Panc1 (cell line): ENCODE data around the gene SLC9A9. TPM values are rescaled to one million over a fixed set of nuclear protein-coding genes. Genes with fewer than 3 reads are reported as not detected.

Experiments used
- ATAC-seq: fragments of 200-7000 bp; cut with Tn5 transposase; 2 replicates; pipeline ENCODE4 v1.9.1; 2020; ENCODE audit warnings: mild to moderate bottlenecking, moderate library complexity
- BruUV-seq: library from RNA; stranded (reverse); fragments of 400-500 nt; replicated peaks from 2 replicates; lab custom pipeline; 2021; lab: Mats Ljungman, UMichigan
- CTCF ChIA-PET: fragments of 300-600 bp; sonication (Branson Sonifier 250); formaldehyde crosslinking; loops from one replicate; lab custom pipeline; 2022; ENCODE audit warnings: antibody characterized with exemption; lab: Charles Lee
- POLR2A ChIA-PET: fragments of 300-600 bp; sonication (Branson Sonifier 250); formaldehyde crosslinking; loops from one replicate; lab custom pipeline; 2022; ENCODE audit warnings: antibody characterized with exemption; lab: Charles Lee
- DNase-seq: peaks from one replicate; pipeline ENCODE4 v3.0.0-alpha.2; 2010; ENCODE audit warnings: low read depth, low spot score
- H3K27ac ChIP-seq: 2 replicates; pipeline ENCODE4 v1.5.1; 2011; ENCODE audit warnings: mild to moderate bottlenecking, low read length, inconsistent platforms
- H3K27me3 ChIP-seq: fragments of 200-500 bp; sonication (Bioruptor generic); 2 replicates; pipeline ENCODE4 v1.6.0; 2014; ENCODE audit warnings: low read length, inconsistent platforms; ENCODE audit not compliant: control insufficient read depth, insufficient read depth
- H3K36me3 ChIP-seq: fragments of 200-500 bp; sonication (Bioruptor generic); 2 replicates; pipeline ENCODE4 v1.5.1; 2014; ENCODE audit warnings: inconsistent platforms, mild to moderate bottlenecking, low read length, moderate library complexity; ENCODE audit not compliant: control insufficient read depth, insufficient read depth
- H3K4me1 ChIP-seq: 2 replicates; pipeline ENCODE4 v1.5.1; 2011; ENCODE audit warnings: inconsistent platforms, mild to moderate bottlenecking, low read length, moderate library complexity; ENCODE audit not compliant: control insufficient read depth, insufficient read depth
- H3K4me3 ChIP-seq, 2 experiments: 2 replicates each; pipeline ENCODE4 v1.5.1; 2011 to 2012; ENCODE audit warnings: low read depth in 2 of 2, low read length in 2 of 2, mild to moderate bottlenecking in 2 of 2, inconsistent platforms in 1 of 2, moderate library complexity in 1 of 2
- H3K9me3 ChIP-seq: fragments of 200-500 bp; sonication (Bioruptor generic); 2 replicates; pipeline ENCODE4 v1.5.1; 2014; ENCODE audit warnings: low read depth, mild to moderate bottlenecking, inconsistent platforms, low read length, moderate library complexity; ENCODE audit not compliant: control insufficient read depth, insufficient read depth
- POLR2AphosphoS5 ChIP-seq: IDR thresholded peaks from 2 replicates; pipeline ENCODE4 v1.6.1; 2012; ENCODE audit warnings: mild to moderate bottlenecking, low read depth, low read length, moderate library complexity
- REST ChIP-seq, 2 experiments: IDR thresholded peaks; 2 replicates each; pipeline ENCODE4 v1.6.1; 2011 to 2012; ENCODE audit warnings: low read depth in 2 of 2, control low read depth in 1 of 2, low read length in 1 of 2, mild to moderate bottlenecking in 1 of 2, moderate library complexity in 1 of 2; ENCODE audit not compliant: insufficient read depth in 1 of 2
- SIN3A ChIP-seq: IDR thresholded peaks from 2 replicates; pipeline ENCODE4 v1.6.1; 2012; ENCODE audit warnings: low read depth, mild to moderate bottlenecking, low read length, moderate library complexity, borderline replicate concordance; ENCODE audit not compliant: insufficient read depth
- TCF7L2 ChIP-seq: IDR thresholded peaks from 2 replicates; pipeline ENCODE4 v1.6.1; 2011; ENCODE audit warnings: mild to moderate bottlenecking, low read depth, low read length, inconsistent platforms
- in situ Hi-C: cut with HindIII; loops from 2 replicates; pipeline ENCODE4 v1.10.0; 2016; ENCODE audit warnings: low sequenced_read_pairs, low pct_unique_long_range_greater_than_20kb
- intact Hi-C: fragments of 100-400 bp; cut with micrococcal nuclease; formaldehyde crosslinking; loops from one replicate; pipeline ENCODE4 v1.10.0; 2022; ENCODE audit not compliant: unreplicated experiment
- total RNA-seq: library from RNA; stranded (reverse); gene quantifications from one replicate; pipeline ENCODE4 v1.2.1, GENCODE V29; 2021; ENCODE audit not compliant: unreplicated experiment
- TF ChIP-seq, protein P1 (sequence below): fragments of 450-650 bp; IDR thresholded peaks from 2 replicates; pipeline ENCODE4 v1.5.1; 2017; ENCODE audit warnings: mild to moderate bottlenecking

The SLC9A9 gene
- total RNA-seq, 1 experiment from 2014 or later = not detected

GRCh38 chr3:143286392-143287010 is 561.8 kb downstream of the SLC9A9 start:
- no peak for DNase-seq
- in situ Hi-C loops = no loop called here
- ChIA-PET POLR2A (no interaction called here), CTCF (no interaction called here)
- no TSS peak for BruUV-seq
- H3K27me3 ChIP-seq = peaks cover 9% of the 10 kb centered on the region; the same call in 1 of the 2 replicates
- H3K4me3 ChIP-seq = no peak overlapping the region
- H3K27ac ChIP-seq = no peak overlapping the region
- ATAC-seq = no peak
- TF ChIP-seq SIN3A (no peak), TCF7L2 (no peak), REST (IDR thresholded peaks at IDR 0.05; ENCODE audit: insufficient read depth in 1 of 2, low read depth in 2 of 2, low read length in 1 of 2) (no peak), POLR2AphosphoS5 (no peak)
- TF ChIP-seq, protein P1, sequence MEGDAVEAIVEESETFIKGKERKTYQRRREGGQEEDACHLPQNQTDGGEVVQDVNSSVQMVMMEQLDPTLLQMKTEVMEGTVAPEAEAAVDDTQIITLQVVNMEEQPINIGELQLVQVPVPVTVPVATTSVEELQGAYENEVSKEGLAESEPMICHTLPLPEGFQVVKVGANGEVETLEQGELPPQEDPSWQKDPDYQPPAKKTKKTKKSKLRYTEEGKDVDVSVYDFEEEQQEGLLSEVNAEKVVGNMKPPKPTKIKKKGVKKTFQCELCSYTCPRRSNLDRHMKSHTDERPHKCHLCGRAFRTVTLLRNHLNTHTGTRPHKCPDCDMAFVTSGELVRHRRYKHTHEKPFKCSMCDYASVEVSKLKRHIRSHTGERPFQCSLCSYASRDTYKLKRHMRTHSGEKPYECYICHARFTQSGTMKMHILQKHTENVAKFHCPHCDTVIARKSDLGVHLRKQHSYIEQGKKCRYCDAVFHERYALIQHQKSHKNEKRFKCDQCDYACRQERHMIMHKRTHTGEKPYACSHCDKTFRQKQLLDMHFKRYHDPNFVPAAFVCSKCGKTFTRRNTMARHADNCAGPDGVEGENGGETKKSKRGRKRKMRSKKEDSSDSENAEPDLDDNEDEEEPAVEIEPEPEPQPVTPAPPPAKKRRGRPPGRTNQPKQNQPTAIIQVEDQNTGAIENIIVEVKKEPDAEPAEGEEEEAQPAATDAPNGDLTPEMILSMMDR = no peak
- H3K4me1 ChIP-seq = no peaks in the 10 kb centered on the region
- H3K9me3 ChIP-seq = no peaks in the 10 kb centered on the region
- no peaks in the 10 kb centered on the region for H3K36me3 ChIP-seq
- intact Hi-C loops = no loop called here

DNA sequence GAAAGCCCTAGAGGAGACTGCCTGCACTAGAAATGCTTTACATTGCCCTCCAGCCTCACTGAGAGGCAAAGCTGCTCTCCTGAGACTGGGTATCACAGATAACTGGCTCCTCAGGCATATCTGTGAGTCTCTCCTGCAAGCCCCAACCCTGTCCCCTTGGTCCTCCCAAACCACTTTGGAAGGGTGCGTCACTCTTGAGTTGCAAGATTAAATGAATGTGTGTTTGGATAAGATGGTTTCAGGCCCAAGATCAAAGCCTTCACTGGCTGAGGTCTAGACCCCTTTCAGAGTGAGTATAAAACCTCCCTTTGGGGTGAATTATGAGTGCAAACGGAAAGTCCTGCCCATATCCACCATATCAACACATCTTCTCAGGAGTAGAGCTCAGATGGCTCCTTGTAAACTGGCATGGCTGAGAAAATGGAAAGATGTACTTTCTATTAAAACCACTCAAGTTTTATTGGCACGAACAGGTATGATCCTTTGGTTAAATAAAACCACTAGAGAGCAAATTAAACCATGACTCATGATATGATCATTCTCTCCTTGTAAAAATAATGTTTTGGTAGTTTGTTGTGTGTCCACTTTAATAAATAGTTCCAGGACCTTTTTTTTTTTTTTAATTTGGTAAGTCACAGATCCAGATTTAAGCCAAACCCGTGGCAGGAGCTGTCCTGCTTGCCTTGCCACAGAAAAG is 564.7 kb downstream of the SLC9A9 start:
- in situ Hi-C loops (no loop called here), intact Hi-C loops (no loop called here)
- H3K27ac ChIP-seq = no peak overlapping the region
- DNase-seq (no peak), ATAC-seq (no peak)
- no peak for TF ChIP-seq POLR2AphosphoS5
- no peak for TF ChIP-seq TCF7L2
- ChIA-PET CTCF (no interaction called here), POLR2A (no interaction called here)
- H3K36me3 ChIP-seq = no peaks in the 10 kb centered on the region
- peaks cover 9% of the 10 kb centered on the region; the same call in 1 of the 2 replicates for H3K27me3 ChIP-seq
- no peaks in the 10 kb centered on the region for H3K4me1 ChIP-seq
- H3K9me3 ChIP-seq = no peaks in the 10 kb centered on the region
- H3K4me3 ChIP-seq = no peak overlapping the region
- no TSS peak for BruUV-seq

DNA sequence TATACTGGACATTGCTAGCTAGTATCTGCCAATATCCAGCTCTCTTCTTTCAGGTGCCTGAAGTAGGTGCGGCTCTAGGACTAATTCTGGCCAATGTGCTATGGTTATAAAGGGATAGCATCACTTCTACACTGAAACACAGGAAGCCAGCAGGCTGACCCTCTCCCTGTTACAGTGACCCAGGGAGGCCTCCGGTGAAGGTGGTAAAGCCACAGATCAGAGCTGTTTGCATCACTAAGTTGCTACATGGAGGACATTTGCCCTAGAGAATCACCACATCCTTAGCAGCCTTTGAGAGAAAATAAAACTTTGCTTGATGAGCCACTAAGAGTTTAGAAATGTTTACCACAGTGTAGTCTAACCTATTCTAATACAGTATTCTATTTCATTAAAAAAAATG is 567.3 kb downstream of the SLC9A9 start:
- in situ Hi-C loops (no loop called here), intact Hi-C loops (no loop called here)
- Histone ChIP-seq H3K36me3 (no peaks in the 10 kb centered on the region), H3K27ac (no peak overlapping the region), H3K4me3 (no peak overlapping the region), H3K9me3 (no peaks in the 10 kb centered on the region), H3K4me1 (no peaks in the 10 kb centered on the region), H3K27me3 (0 out of 2 replicates have a peak, but pooled peaks cover 7% of the 10 kb centered on the region)
- no peak for ATAC-seq
- no TSS peak for BruUV-seq
- DNase-seq = no peak
- ChIA-PET CTCF (no interaction called here), POLR2A (no interaction called here)
- TF ChIP-seq SIN3A (no peak), REST (IDR thresholded peaks at IDR 0.05; ENCODE audit: insufficient read depth in 1 of 2, low read depth in 2 of 2, low read length in 1 of 2) (no peak), POLR2AphosphoS5 (no peak), TCF7L2 (no peak)
- TF ChIP-seq, protein P1 = no peak
